ENCODE data around the gene GOLT1A.

GRCh38 chr1:204242920-204243319 is 29.1 kb upstream of the GOLT1A start:
- TF ChIP-seq CTCF (IDR thresholded peaks at IDR 0.05) (no peak), EZH2 (IDR thresholded peaks at IDR 0.05; ENCODE audit: borderline replicate concordance, insufficient read depth, low read depth, low read length, poor library complexity, severe bottlenecking) (no peak)
